MM.1S (cell line): ENCODE measurements around the gene ZXDC.

ENCODE experiments used
- DNase-seq: peaks from one replicate; pipeline ENCODE4 v3.0.0-alpha.2; 2015
- H2AFZ ChIP-seq: fragments of 300-600 bp; sonication (generic); 2 replicates; pipeline ENCODE4 v1.6.0; 2016; ENCODE audit warnings: antibody characterized with exemption, low read length
- H3F3A ChIP-seq: fragments of 300-600 bp; sonication (generic); 2 replicates; pipeline ENCODE4 v1.6.1; 2016; ENCODE audit warnings: mild to moderate bottlenecking, antibody characterized with exemption, low read length, moderate library complexity, mixed read lengths; ENCODE audit not compliant: insufficient read depth
- H3K27ac ChIP-seq: fragments of 300-600 bp; sonication (generic); 2 replicates; pipeline ENCODE4 v1.5.1; 2016; ENCODE audit warnings: mild to moderate bottlenecking, low read length
- H3K27me3 ChIP-seq: fragments of 300-600 bp; sonication (generic); replicated peaks from 2 replicates; pipeline ENCODE4 v1.6.0; 2016; ENCODE audit warnings: low read length; ENCODE audit not compliant: insufficient read depth
- H3K36me3 ChIP-seq: fragments of 300-600 bp; sonication (generic); replicated peaks from 2 replicates; pipeline ENCODE4 v1.6.1; 2016; ENCODE audit warnings: mild to moderate bottlenecking, low read length, mixed read lengths; ENCODE audit not compliant: insufficient read depth
- H3K4me1 ChIP-seq: fragments of 300-600 bp; sonication (generic); 2 replicates; pipeline ENCODE4 v1.6.1; 2016; ENCODE audit warnings: low read length, mixed read lengths
- H3K4me2 ChIP-seq: fragments of 300-600 bp; sonication (generic); 2 replicates; pipeline ENCODE4 v1.6.0; 2016; ENCODE audit warnings: low read depth, low read length
- H3K4me3 ChIP-seq: fragments of 300-600 bp; sonication (generic); 2 replicates; pipeline ENCODE4 v1.5.1; 2016; ENCODE audit warnings: low read length, mixed read lengths
- H3K79me2 ChIP-seq: fragments of 300-600 bp; sonication (generic); 2 replicates; pipeline ENCODE4 v1.6.1; 2016; ENCODE audit warnings: mixed run types, low read length, mixed read lengths
- H3K9ac ChIP-seq: fragments of 300-600 bp; sonication (generic); 2 replicates; pipeline ENCODE4 v1.6.1; 2016; ENCODE audit warnings: low read length, mixed read lengths
- H3K9me2 ChIP-seq: fragments of 300-600 bp; sonication (generic); replicated peaks from 2 replicates; pipeline ENCODE4 v1.6.1; 2016; ENCODE audit warnings: mild to moderate bottlenecking, low read length, mixed read lengths; ENCODE audit not compliant: insufficient read depth
- H3K9me3 ChIP-seq: fragments of 300-600 bp; sonication (generic); replicated peaks from 2 replicates; pipeline ENCODE4 v1.6.1; 2016; ENCODE audit warnings: mild to moderate bottlenecking, low read length, mixed read lengths; ENCODE audit not compliant: insufficient read depth
- H4K20me1 ChIP-seq: fragments of 300-600 bp; sonication (generic); 2 replicates; pipeline ENCODE4 v1.6.1; 2016; ENCODE audit warnings: mild to moderate bottlenecking, low read length, moderate library complexity, mixed read lengths; ENCODE audit not compliant: insufficient read depth
- CTCF ChIP-seq: fragments of 300-600 bp; sonication (generic); IDR thresholded peaks from 2 replicates; pipeline ENCODE4 v1.5.1; 2016; ENCODE audit warnings: antibody characterized with exemption, low read length, mixed read lengths
- EZH2 ChIP-seq: fragments of 300-600 bp; sonication (generic); optimal IDR thresholded peaks from 2 replicates; pipeline ENCODE3; 2017; ENCODE audit warnings: low read depth, mild to moderate bottlenecking, antibody characterized with exemption, low read length, mixed read lengths
- EZH2phosphoT487 ChIP-seq: fragments of 300-600 bp; sonication (generic); IDR thresholded peaks from 2 replicates; pipeline ENCODE4 v1.6.1; 2018; ENCODE audit warnings: antibody characterized with exemption, low read length

The ZXDC gene

GRCh38 chr3:126480206-126480605 lies 4.5 kb upstream of the ZXDC start:
- no peak overlapping the region for H2AFZ ChIP-seq
- no peaks in the 10 kb centered on the region for H3K4me1 ChIP-seq
- no peak overlapping the region for H3K27ac ChIP-seq
- H4K20me1 ChIP-seq: no peaks in the 10 kb centered on the region
- H3K27me3 ChIP-seq: no peaks in the 10 kb centered on the region
- peaks cover 4% of the 10 kb centered on the region; the same call in 1 of the 2 replicates for H3F3A ChIP-seq
- H3K4me2 ChIP-seq: no peak overlapping the region
- H3K9me2 ChIP-seq: no peaks in the 10 kb centered on the region
- no peaks in the 10 kb centered on the region for H3K9me3 ChIP-seq
- H3K9ac ChIP-seq: no peak overlapping the region
- no peak overlapping the region for H3K4me3 ChIP-seq
- no peaks in the 10 kb centered on the region for H3K79me2 ChIP-seq
- TF ChIP-seq CTCF (no peak), EZH2 (no peak), EZH2phosphoT487 (no peak)
- no peak for DNase-seq
- H3K36me3 ChIP-seq: no peaks in the 10 kb centered on the region

DNA sequence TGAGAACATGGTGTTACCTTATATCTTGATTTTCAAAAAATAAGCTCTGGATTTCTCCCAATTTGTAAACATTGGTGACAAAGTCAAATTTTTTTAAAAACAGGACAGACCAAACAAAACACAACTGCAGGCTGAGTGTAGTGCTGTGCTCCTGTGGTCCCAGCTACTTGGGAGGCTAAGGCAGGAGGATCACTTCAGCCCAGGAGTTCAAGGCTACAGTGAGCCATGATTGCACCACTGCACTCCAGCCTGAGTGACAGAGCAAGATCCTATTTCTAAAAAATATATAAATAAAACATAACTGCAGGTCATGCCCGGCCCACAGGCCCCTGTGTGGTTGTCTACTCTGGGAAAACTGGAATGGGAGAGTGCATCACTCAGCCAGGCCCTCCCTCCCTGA lies 4.0 kb upstream of the ZXDC start:
- H3K9me2 ChIP-seq: no peaks in the 10 kb centered on the region
- H4K20me1 ChIP-seq: 0 out of 2 replicates have a peak, but pooled peaks cover 2% of the 10 kb centered on the region
- H3K36me3 ChIP-seq: no peaks in the 10 kb centered on the region
- peaks cover 4% of the 10 kb centered on the region; the same call in 1 of the 2 replicates for H3F3A ChIP-seq
- no peak overlapping the region for H3K9ac ChIP-seq
- no peak for DNase-seq
- TF ChIP-seq CTCF (no peak), EZH2 (no peak), EZH2phosphoT487 (no peak)
- H3K27me3 ChIP-seq: no peaks in the 10 kb centered on the region
- no peak overlapping the region for H3K4me3 ChIP-seq
- no peak overlapping the region for H3K27ac ChIP-seq
- no peaks in the 10 kb centered on the region for H3K9me3 ChIP-seq
- H3K4me2 ChIP-seq: no peak overlapping the region
- H3K4me1 ChIP-seq: peaks cover 2% of the 10 kb centered on the region
- no peak overlapping the region for H2AFZ ChIP-seq
- H3K79me2 ChIP-seq: peaks cover 5% of the 10 kb centered on the region

GRCh38 chr3:126478581-126479310 lies 3.1 kb upstream of the ZXDC start:
- Histone ChIP-seq H3K9me3 (no peaks in the 10 kb centered on the region), H3K27ac (no peak overlapping the region), H3K27me3 (no peaks in the 10 kb centered on the region), H3K4me3 (no peak overlapping the region), H3F3A (peaks cover 4% of the 10 kb centered on the region; the same call in 1 of the 2 replicates), H4K20me1 (0 out of 2 replicates have a peak, but pooled peaks cover 5% of the 10 kb centered on the region), H3K79me2 (peaks cover 13% of the 10 kb centered on the region), H3K4me1 (peaks cover 7% of the 10 kb centered on the region), H3K36me3 (no peaks in the 10 kb centered on the region), H3K9me2 (no peaks in the 10 kb centered on the region), H3K9ac (no peak overlapping the region), H2AFZ (no peak overlapping the region), H3K4me2 (no peak overlapping the region)
- DNase-seq: no peak
- no peak for TF ChIP-seq EZH2
- TF ChIP-seq CTCF: no peak
- no peak for TF ChIP-seq EZH2phosphoT487
